MCF 10A (cell line): ENCODE data around the gene SEMA6B. TPM values are rescaled to one million over a fixed set of nuclear protein-coding genes. Genes with fewer than 3 reads are reported as not detected.
"Not testable (repeated sequence)": the region's sequence is repeated elsewhere in the genome, so short reads cannot be mapped to it uniquely, and the experiment has no call there.

Source experiments
- BruUV-seq: library from RNA; stranded (reverse); fragments of 400-500 nt; replicated peaks from 2 replicates; lab custom pipeline; 2021; lab: Mats Ljungman, UMichigan
- CTCF ChIA-PET: fragments of 300-600 bp; sonication (Branson Sonifier 250); formaldehyde crosslinking; extraction: SDS; loops from one replicate; lab custom pipeline; 2021; ENCODE audit warnings: antibody characterized with exemption, inconsistent platforms; lab: Yijun Ruan, JAX
- POLR2A ChIA-PET: fragments of 300-600, 350-650 bp; sonication (Branson Sonifier 250); formaldehyde crosslinking; extraction: SDS; loops from one replicate; lab custom pipeline; 2020; ENCODE audit warnings: antibody characterized with exemption, inconsistent platforms; lab: Yijun Ruan, JAX
- DNase-seq: peaks from one replicate; pipeline ENCODE4 v3.0.0-alpha.2; 2018; ENCODE audit not compliant: unreplicated experiment
- H3K27ac Mint-ChIP-seq: one replicate; pipeline ENCODE4 v1.8.0; 2022; ENCODE audit warnings: mild to moderate bottlenecking, low read depth, mixed read lengths; ENCODE audit not compliant: unreplicated experiment
- H3K27me3 Mint-ChIP-seq: one replicate; pipeline ENCODE4 v1.8.0; 2022; ENCODE audit warnings: mixed read lengths; ENCODE audit not compliant: insufficient read depth, unreplicated experiment
- H3K36me3 Mint-ChIP-seq: one replicate; pipeline ENCODE4 v1.8.0; 2022; ENCODE audit warnings: mild to moderate bottlenecking, moderate library complexity, mixed read lengths; ENCODE audit not compliant: insufficient read depth, unreplicated experiment
- H3K4me1 Mint-ChIP-seq: one replicate; pipeline ENCODE4 v1.8.0; 2022; ENCODE audit warnings: mixed read lengths; ENCODE audit not compliant: insufficient read depth, unreplicated experiment
- H3K4me3 Mint-ChIP-seq: one replicate; pipeline ENCODE4 v1.8.0; 2022; ENCODE audit warnings: mild to moderate bottlenecking, moderate library complexity, mixed read lengths; ENCODE audit not compliant: unreplicated experiment
- H3K9me3 Mint-ChIP-seq: one replicate; pipeline ENCODE4 v1.8.0; 2022; ENCODE audit warnings: mixed read lengths; ENCODE audit not compliant: unreplicated experiment
- CTCF ChIP-seq: fragments of 200-600 bp; IDR thresholded peaks from one replicate; pipeline ENCODE4 v1.8.0; 2022; ENCODE audit warnings: antibody characterized with exemption, mild to moderate bottlenecking; ENCODE audit not compliant: unreplicated experiment
- intact Hi-C: fragments of 100-400 bp; cut with micrococcal nuclease; formaldehyde crosslinking; loops from 2 replicates; pipeline ENCODE4 v1.14.1; 2022
- total RNA-seq: library from RNA; stranded (reverse); gene quantifications from 2 replicates; pipeline ENCODE4 v1.2.3, GENCODE V29; 2022

The SEMA6B gene
- total RNA-seq, 1 experiment from 2014 or later: 0.54 TPM

- Mint-ChIP-seq H3K27me3 (no peaks in the 10 kb centered on the region), H3K27ac (no peak overlapping the region), H3K4me1 (no peaks in the 10 kb centered on the region), H3K9me3 (no peaks in the 10 kb centered on the region), H3K4me3 (no peak overlapping the region), H3K36me3 (no peaks in the 10 kb centered on the region)
- DNase-seq: no peak
- intact Hi-C loops: no loop called here
- POLR2A ChIA-PET: interaction anchor here (0.7 to 0.8 kb wide), 2 partner anchors 19 to 24 kb away, joined by 3 read pairs; no protein-coding TSS in a partner anchor
- CTCF ChIA-PET: interaction anchor here (0.7 kb wide), 1 partner anchor 1420 kb away, joined by 3 read pairs; no protein-coding TSS in a partner anchor
- BruUV-seq: no TSS peak
- TF ChIP-seq CTCF: no peak
Measured at GRCh38 chr19:4596033-4596904, 36.8 kb upstream of the SEMA6B start.

GRCh38 chr19:4595158-4595557 lies 35.7 kb upstream of the SEMA6B start:
- CTCF ChIA-PET: interaction anchor here (0.6 to 3.5 kb wide), 7 partner anchors 19 to 137 kb away, joined by 3 to 12 read pairs (median 4); no protein-coding TSS in a partner anchor
- H3K27me3 Mint-ChIP-seq: not testable (repeated sequence)

GRCh38 chr19:4594201-4594600 lies 34.7 kb upstream of the SEMA6B start:
- TF ChIP-seq CTCF: no peak
- Mint-ChIP-seq H3K36me3 (no peaks in the 10 kb centered on the region), H3K27me3 (no peaks in the 10 kb centered on the region), H3K27ac (no peak overlapping the region), H3K4me1 (no peaks in the 10 kb centered on the region), H3K4me3 (no peak overlapping the region), H3K9me3 (no peaks in the 10 kb centered on the region)
- no peak for DNase-seq
- CTCF ChIA-PET: interaction anchor here (0.6 to 3.5 kb wide), 6 partner anchors 18 to 42 kb away, joined by 3 to 13 read pairs (median 4); no protein-coding TSS in a partner anchor
- no TSS peak for BruUV-seq
- intact Hi-C loops: no loop called here
- POLR2A ChIA-PET: interaction anchor here (1.0 to 1.1 kb wide), 4 partner anchors 10 to 192 kb away, joined by 3 to 9 read pairs (median 4); partner anchors contain the start of gene CHAF1A

More at GRCh38 chr19:4595158-4595557, 35.7 kb upstream of the SEMA6B start:
- H3K4me1 Mint-ChIP-seq, H3K4me3 Mint-ChIP-seq, BruUV-seq, intact Hi-C loops, H3K27ac Mint-ChIP-seq, DNase-seq, H3K36me3 Mint-ChIP-seq, H3K9me3 Mint-ChIP-seq: not testable (repeated sequence)
- POLR2A ChIA-PET: interaction anchor here (0.7 to 1.0 kb wide), 2 partner anchors 9 to 64 kb away, joined by 3 to 5 read pairs; no protein-coding TSS in a partner anchor

DNA sequence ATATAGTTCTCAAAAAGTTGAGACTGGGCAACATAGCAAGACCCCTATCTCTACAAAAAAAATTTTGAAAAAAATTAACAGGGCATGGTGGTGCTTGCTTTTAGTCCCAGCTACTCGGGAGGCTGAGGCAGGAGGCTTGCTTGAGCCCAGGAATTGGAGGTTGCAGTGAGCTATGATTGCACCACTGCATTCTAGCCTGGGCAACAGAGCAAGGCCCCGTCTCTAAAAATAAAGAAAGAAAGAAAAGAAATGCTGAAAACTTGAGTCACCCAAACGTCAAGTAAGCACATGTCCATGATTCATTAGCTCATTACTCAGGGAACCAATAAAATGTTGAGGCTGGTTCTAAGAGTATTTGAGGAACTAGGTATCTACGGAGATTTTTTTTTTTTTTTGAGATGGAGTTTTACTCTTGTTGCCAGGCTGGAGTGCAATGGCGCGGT lies 33.9 kb upstream of the SEMA6B start:
- no peak for TF ChIP-seq CTCF
- Mint-ChIP-seq H3K4me3 (no peak overlapping the region), H3K27ac (no peak overlapping the region), H3K4me1 (no peaks in the 10 kb centered on the region), H3K27me3 (no peaks in the 10 kb centered on the region), H3K9me3 (no peaks in the 10 kb centered on the region), H3K36me3 (no peaks in the 10 kb centered on the region)
- CTCF ChIA-PET: interaction anchor here (0.6 to 3.5 kb wide), 8 partner anchors 14 to 382 kb away, joined by 3 to 13 read pairs (median 4); no protein-coding TSS in a partner anchor
- intact Hi-C loops: no loop called here
- peak; percentile 78 for DNase-seq
- POLR2A ChIA-PET: interaction anchor here (0.7 to 1.1 kb wide), 5 partner anchors 9 to 131 kb away, joined by 3 to 9 read pairs (median 4); no protein-coding TSS in a partner anchor
- BruUV-seq: no TSS peak
